Left ventricle myocardium superior (tissue), 1 donor: ENCODE measurements around the gene FTL. TPM values are rescaled to one million over a fixed set of nuclear protein-coding genes. Genes with fewer than 3 reads are reported as not detected.

Source experiments
- ATAC-seq: fragments of 200-7000 bp; cut with Tn5 transposase; one replicate; pipeline ENCODE4 v1.9.1; 2020; ENCODE audit warnings: mild to moderate bottlenecking, moderate library complexity
- DNase-seq: peaks from one replicate; pipeline ENCODE4 v3.0.0-alpha.2; 2020
- intact Hi-C: fragments of 100-400 bp; cut with micrococcal nuclease; formaldehyde crosslinking; loops from one replicate; pipeline ENCODE4 v1.11.0; 2022
- microRNA-seq: library from miRNA; unstranded; fragments of <30 nt; microRNA quantifications from one replicate; pipeline ENCODE4 v1.2.0, GENCODE V29; 2020; ENCODE audit warnings: borderline number of aligned reads
- total RNA-seq: library from RNA; stranded (reverse); fragmentation: NEBNext Ultra II Directional; extraction: Animal tissue kit (Norgen Biotek cat#: 25700); gene quantifications from one replicate; pipeline ENCODE4 v1.2.1, GENCODE V29; 2021
- donor health status: DM: no; HTN: yes; CAD: no; lungs with severe emphysema.

FTL gene
- total RNA-seq, 1 donor from 2014 or later = 684 TPM

DNA sequence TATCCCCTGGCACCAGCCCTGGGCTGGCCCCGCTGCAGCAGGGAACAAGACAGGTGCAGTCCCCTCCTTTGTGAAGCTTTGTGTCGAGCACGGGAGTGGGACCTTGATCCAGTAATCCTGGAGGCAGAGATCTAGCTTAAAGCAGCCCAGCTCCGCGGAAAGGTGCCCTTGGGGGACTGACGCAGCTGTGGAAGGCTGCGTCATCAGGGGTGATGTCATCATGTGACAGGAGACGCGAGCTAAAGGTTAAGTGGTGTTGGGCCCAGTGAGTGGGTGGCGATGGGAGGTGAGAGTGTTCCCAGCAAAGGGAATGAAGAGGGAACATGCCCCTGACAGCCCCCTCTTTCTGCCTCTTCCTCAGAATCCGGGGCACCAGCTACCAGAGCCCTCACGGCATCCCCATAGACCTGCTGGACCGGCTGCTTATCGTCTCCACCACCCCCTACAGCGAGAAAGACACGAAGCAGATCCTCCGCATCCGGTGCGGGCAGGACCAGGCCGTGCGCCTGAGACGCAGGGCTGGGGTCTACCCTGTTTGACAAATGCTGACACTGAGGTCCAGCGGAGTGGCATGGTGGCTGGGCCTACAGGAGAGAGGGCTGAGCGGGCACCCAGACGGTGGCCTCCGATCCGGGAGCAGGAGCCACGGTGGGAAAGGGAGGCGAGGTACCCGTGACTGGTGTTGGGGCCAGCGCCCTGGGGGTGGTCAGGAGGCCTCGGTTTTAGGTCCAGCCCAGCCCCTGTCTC is 49.2 kb downstream of the FTL start:
- ATAC-seq (no peak), DNase-seq (no peak)
- intact Hi-C loops = no loop called here

DNA sequence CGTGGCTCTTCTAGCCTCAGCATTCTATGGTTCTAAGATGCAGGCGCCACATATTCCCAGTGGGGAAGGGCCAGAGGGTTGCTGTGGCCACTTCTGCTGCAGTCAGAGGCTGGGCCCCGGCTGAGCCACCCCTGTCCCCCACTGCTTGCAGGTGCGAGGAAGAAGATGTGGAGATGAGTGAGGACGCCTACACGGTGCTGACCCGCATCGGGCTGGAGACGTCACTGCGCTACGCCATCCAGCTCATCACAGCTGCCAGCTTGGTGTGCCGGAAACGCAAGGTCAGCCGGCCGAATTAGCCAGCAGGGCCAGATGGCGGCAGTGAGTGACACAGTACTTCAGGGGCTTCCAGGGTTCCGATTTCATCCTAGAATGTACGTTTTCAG is 49.8 kb downstream of the FTL start:
- intact Hi-C loops = no loop called here
- DNase-seq (no peak), ATAC-seq (no peak)

DNA sequence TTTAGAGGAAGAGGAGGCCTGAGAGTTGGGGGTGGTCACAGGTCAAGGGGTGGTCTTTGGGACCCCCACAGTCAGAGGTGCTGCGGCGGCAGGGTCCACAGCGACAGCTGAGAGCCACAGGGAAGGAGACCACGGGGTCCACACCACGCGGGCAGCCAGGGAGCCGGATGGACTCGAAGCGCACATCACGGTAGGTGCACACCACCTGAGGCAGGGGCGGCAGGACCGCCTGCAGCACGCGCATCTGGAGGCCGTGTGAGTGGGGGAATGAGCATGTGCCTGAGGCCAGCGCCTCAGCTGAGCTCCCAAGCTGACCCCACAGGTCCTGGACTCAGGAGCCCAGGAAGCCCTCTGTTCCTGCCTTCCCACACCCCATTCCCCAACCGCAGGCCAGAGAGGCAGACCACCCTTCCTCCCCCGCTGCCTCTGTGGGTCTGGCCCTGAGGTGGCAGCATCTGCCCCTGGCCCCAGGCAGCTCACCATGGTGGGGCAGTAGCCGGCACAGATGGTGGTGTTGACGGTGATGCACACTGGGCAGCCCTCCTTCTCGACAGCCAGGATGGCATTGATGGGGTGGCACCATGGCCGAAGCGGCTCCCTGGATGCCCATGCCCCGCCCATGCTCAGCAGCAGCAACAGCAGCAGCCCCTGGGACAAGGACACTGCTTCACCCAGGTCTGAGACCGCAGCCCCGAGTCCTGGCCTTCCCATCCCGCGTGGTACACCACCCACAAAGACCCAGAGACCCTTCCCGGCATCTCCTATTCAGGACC is 51.1 kb downstream of the FTL start:
- intact Hi-C loops = no loop called here
- no peak for DNase-seq
- no peak for ATAC-seq

Small RNAs within 50 kb of the gene (microRNA-seq; reads per million reads assigned to microRNA genes)
- not detected for gene MIR6798

Other genes starting within 250 kb of the FTL start
- gene MAMSTR, start 245.6 kb upstream of the FTL start, total RNA-seq = 3.0 TPM
- gene RASIP1, start 224.7 kb upstream of the FTL start, total RNA-seq = 13.7 TPM
- 1.0 TPM for gene IZUMO1, start 218.4 kb upstream of the FTL start, total RNA-seq
- 1.6 TPM for gene FUT1, start 212.7 kb upstream of the FTL start, total RNA-seq
- gene FGF21, start 209.8 kb upstream of the FTL start, total RNA-seq = not detected
- 64.6 TPM for gene BCAT2, start 154.3 kb upstream of the FTL start, total RNA-seq
- gene HSD17B14, start 128.8 kb upstream of the FTL start, total RNA-seq = 1.2 TPM
- 22.2 TPM for gene PLEKHA4, start 96.7 kb upstream of the FTL start, total RNA-seq
- gene PPP1R15A, start 92.9 kb upstream of the FTL start, total RNA-seq = 63.0 TPM
- gene TULP2, start 66.6 kb upstream of the FTL start, total RNA-seq = not detected
- 265 TPM for gene NUCB1, start 65.0 kb upstream of the FTL start, total RNA-seq
- not detected for gene DHDH, start 31.6 kb upstream of the FTL start, total RNA-seq
- gene BAX, start 10.4 kb upstream of the FTL start, total RNA-seq = 22.0 TPM
- gene GYS1, start 28.0 kb downstream of the FTL start, total RNA-seq = 103 TPM
- 44.4 TPM for gene RUVBL2, start 28.6 kb downstream of the FTL start, total RNA-seq
- gene LHB, start 51.8 kb downstream of the FTL start, total RNA-seq = not detected
- not detected for gene CGB3, start 59.0 kb downstream of the FTL start, total RNA-seq
- gene CGB2, start 66.6 kb downstream of the FTL start, total RNA-seq = not detected
- gene CGB1, start 71.6 kb downstream of the FTL start, total RNA-seq = not detected
- not detected for gene CGB5, start 78.5 kb downstream of the FTL start, total RNA-seq
- gene CGB8, start 83.8 kb downstream of the FTL start, total RNA-seq = not detected
- gene CGB7, start 92.4 kb downstream of the FTL start, total RNA-seq = not detected
- not detected for gene NTF4, start 99.5 kb downstream of the FTL start, total RNA-seq
- 0.42 TPM for gene KCNA7, start 107.4 kb downstream of the FTL start, total RNA-seq
- 139 TPM for gene SNRNP70, start 120.1 kb downstream of the FTL start, total RNA-seq
- 19.8 TPM for gene LIN7B, start 149.1 kb downstream of the FTL start, total RNA-seq
- 1.2 TPM for gene C19orf73, start 153.8 kb downstream of the FTL start, total RNA-seq
- gene PPFIA3, start 154.2 kb downstream of the FTL start, total RNA-seq = 4.0 TPM
- gene HRC, start 190.1 kb downstream of the FTL start, total RNA-seq = 868 TPM
- gene TRPM4, start 192.5 kb downstream of the FTL start, total RNA-seq = 26.6 TPM